Progenitor cell of endocrine pancreas (in vitro differentiated cells): ENCODE measurements around the gene PLIN3. TPM values are rescaled to one million over a fixed set of nuclear protein-coding genes. Genes with fewer than 3 reads are reported as not detected.
"Not testable (repeated sequence)": the region's sequence is repeated elsewhere in the genome, so short reads cannot be mapped to it uniquely, and the experiment has no call there.

Source experiments
- DNase-seq: peaks from one replicate; pipeline ENCODE4 v3.0.0; 2021; ENCODE audit warnings: low spot score; ENCODE audit not compliant: unreplicated experiment
- H3K27ac Mint-ChIP-seq: 2 replicates; pipeline ENCODE4 v1.8.0; 2021; ENCODE audit warnings: mild to moderate bottlenecking, moderate library complexity, mixed read lengths
- H3K27me3 Mint-ChIP-seq: 2 replicates; pipeline ENCODE4 v1.8.0; 2021; ENCODE audit warnings: mixed read lengths
- H3K36me3 Mint-ChIP-seq: 2 replicates; pipeline ENCODE4 v1.8.0; 2022; ENCODE audit warnings: mixed read lengths; ENCODE audit not compliant: insufficient read depth
- H3K4me1 Mint-ChIP-seq: 2 replicates; pipeline ENCODE4 v1.8.0; 2021; ENCODE audit warnings: low read depth, mixed read lengths
- H3K4me3 Mint-ChIP-seq: 2 replicates; pipeline ENCODE4 v1.8.0; 2021; ENCODE audit warnings: low read depth, mild to moderate bottlenecking, moderate library complexity, mixed read lengths
- H3K9me3 Mint-ChIP-seq: 2 replicates; pipeline ENCODE4 v1.8.0; 2021; ENCODE audit warnings: low read depth, mixed read lengths
- total RNA-seq: library from RNA; stranded (reverse); gene quantifications from 2 replicates; pipeline ENCODE4 v1.2.1, GENCODE V29; 2021
- TF ChIP-seq, protein P1 (sequence below): fragments of 200-600 bp; sonication (generic); IDR thresholded peaks from one replicate; pipeline ENCODE4 v1.5.0; 2021; ENCODE audit warnings: antibody characterized with exemption, mild to moderate bottlenecking; ENCODE audit not compliant: unreplicated experiment

The PLIN3 gene
- total RNA-seq, 1 donor from 2014 or later = 43.6 TPM

DNA sequence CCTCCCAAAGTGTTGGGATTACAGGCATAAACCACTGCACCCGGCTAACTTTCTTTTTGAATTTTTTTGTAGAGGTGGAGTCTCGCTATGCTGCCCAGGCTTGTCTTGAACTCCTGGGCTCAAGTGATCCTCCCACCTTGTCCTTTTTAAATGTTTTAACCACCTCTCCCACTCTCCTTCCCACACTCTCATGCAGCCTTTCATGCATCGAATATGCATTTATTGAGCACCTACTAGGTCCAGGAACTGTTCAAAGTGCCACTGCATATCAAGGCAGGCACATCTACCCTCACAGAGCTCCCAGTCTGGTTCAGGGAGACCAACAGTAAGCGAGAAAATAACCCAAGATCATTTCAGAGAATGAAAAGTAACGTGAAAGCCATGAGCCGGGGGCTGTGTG lies 37.1 kb downstream of the PLIN3 start:
- no peaks in the 10 kb centered on the region for H3K36me3 Mint-ChIP-seq
- TF ChIP-seq, protein P1, sequence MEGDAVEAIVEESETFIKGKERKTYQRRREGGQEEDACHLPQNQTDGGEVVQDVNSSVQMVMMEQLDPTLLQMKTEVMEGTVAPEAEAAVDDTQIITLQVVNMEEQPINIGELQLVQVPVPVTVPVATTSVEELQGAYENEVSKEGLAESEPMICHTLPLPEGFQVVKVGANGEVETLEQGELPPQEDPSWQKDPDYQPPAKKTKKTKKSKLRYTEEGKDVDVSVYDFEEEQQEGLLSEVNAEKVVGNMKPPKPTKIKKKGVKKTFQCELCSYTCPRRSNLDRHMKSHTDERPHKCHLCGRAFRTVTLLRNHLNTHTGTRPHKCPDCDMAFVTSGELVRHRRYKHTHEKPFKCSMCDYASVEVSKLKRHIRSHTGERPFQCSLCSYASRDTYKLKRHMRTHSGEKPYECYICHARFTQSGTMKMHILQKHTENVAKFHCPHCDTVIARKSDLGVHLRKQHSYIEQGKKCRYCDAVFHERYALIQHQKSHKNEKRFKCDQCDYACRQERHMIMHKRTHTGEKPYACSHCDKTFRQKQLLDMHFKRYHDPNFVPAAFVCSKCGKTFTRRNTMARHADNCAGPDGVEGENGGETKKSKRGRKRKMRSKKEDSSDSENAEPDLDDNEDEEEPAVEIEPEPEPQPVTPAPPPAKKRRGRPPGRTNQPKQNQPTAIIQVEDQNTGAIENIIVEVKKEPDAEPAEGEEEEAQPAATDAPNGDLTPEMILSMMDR = no peak
- H3K9me3 Mint-ChIP-seq = no peaks in the 10 kb centered on the region
- no peak overlapping the region for H3K27ac Mint-ChIP-seq
- no peaks in the 10 kb centered on the region for H3K27me3 Mint-ChIP-seq
- no peak for DNase-seq
- H3K4me1 Mint-ChIP-seq = peaks cover 6% of the 10 kb centered on the region
- peak overlapping the region; percentile 67 for H3K4me3 Mint-ChIP-seq

DNA sequence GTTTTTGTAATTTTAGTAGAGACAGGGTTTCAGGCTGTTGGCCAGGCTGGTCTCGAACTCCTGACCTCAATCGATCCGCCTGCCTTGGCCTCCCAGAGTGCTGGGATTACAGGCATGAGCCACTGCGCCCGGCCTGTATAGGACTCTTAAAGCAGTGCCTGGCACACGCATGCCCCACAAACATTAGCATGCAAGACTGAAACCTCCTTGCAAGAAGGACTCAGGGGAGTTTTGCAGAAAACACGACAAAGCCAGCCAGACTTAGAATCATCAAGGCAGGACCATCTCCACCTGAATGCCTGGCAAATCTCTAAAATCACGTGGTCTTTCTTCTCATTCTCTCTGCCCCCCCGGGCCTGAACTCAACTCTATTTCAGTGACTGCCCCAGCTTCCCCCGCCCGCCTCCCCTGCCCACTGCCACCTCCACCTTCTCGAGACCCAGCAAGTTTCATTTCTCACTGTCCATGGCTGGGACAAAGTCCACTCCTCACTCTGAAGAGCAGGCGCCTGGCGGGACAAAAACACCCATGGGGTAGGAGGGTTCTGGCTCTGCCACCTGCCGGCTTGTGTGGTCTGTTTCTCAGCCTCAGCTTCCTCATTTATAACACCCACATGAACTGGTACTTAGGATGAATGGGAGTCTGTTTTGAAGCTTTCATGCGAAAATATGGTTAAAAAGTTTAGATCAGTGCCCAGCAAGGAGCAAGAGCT lies 38.3 kb downstream of the PLIN3 start:
- Mint-ChIP-seq H3K4me3 (peak overlapping the region; percentile 42), H3K9me3 (no peaks in the 10 kb centered on the region), H3K4me1 (peaks cover 6% of the 10 kb centered on the region), H3K27ac (no peak overlapping the region), H3K27me3 (no peaks in the 10 kb centered on the region), H3K36me3 (no peaks in the 10 kb centered on the region)
- DNase-seq = no peak
- TF ChIP-seq, protein P1 = no peak

DNA sequence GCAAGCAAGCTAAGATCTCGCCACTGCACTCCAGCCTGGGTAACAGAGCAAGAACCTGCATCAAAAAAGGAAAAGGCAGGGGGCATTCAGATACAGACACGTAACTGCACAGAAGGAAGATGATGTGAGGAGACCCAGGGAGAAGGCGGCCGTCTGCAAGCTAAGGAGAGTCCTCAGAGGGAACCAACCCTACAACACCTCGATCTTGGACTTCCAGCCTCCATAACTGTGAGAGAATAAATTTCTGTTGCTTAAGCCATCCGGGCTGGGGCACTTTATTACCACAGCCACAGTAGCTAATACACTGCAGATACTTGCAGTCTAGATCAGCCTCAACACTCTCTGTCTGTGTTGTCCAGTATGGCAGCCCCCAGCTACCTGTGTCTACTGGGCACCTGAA lies 43.9 kb downstream of the PLIN3 start:
- H3K27me3 Mint-ChIP-seq = no peaks in the 10 kb centered on the region
- TF ChIP-seq, protein P1 = no peak
- no peaks in the 10 kb centered on the region for H3K9me3 Mint-ChIP-seq
- no peaks in the 10 kb centered on the region for H3K4me1 Mint-ChIP-seq
- H3K4me3 Mint-ChIP-seq = no peak overlapping the region
- no peaks in the 10 kb centered on the region for H3K36me3 Mint-ChIP-seq
- no peak overlapping the region for H3K27ac Mint-ChIP-seq
- no peak for DNase-seq

DNA sequence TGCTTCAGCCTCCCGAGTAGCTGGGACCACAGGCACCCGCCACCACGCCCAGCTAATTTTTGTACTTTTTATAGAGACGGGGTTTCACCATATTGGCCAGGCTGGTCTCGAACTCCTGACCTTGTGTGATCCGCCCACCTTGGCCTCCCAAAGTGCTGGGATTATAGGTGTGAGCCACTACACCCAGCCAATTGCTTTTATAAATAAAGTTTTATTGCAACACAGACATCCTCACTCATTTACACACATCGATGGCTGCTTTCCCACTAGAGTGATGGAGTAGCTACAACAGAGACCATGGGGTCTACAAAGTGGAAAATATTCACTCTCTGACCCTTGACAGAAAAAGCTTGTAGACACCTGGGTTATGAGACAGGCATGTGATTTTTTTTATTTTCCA lies 45.1 kb downstream of the PLIN3 start:
- not testable (repeated sequence) for H3K36me3 Mint-ChIP-seq, H3K4me1 Mint-ChIP-seq, H3K4me3 Mint-ChIP-seq, H3K9me3 Mint-ChIP-seq, H3K27me3 Mint-ChIP-seq, DNase-seq, H3K27ac Mint-ChIP-seq

DNA sequence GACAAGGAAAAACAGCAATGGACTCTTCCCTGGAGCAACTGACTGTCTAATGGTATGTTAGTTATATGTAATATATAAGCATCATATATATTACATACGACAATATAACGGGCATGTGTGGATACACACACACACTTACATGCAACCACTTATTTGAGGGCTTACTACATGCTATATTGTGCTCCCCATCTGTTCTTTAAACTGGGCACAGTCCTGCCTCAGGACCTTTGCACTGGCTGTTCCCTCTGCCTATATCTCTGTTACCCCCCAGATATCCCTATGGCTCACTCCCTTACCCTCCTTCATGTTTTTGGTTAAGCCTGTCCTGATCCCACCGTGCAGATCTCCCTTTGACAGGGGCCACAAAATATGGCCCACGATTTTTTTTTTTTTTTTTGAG lies 46.2 kb downstream of the PLIN3 start:
- Mint-ChIP-seq H3K27me3 (no peaks in the 10 kb centered on the region), H3K4me1 (no peaks in the 10 kb centered on the region), H3K4me3 (no peak overlapping the region), H3K9me3 (no peaks in the 10 kb centered on the region), H3K27ac (no peak overlapping the region), H3K36me3 (peaks cover 8% of the 10 kb centered on the region)
- TF ChIP-seq, protein P1 = no peak
- no peak for DNase-seq
